Astrocyte (in vitro differentiated cells and primary cell): ENCODE data around the gene HPF1. TPM values are rescaled to one million over a fixed set of nuclear protein-coding genes. Genes with fewer than 3 reads are reported as not detected.

ENCODE experiments used
- DNase-seq: peaks from one replicate; pipeline ENCODE4 v3.0.0-alpha.2; 2010; ENCODE audit warnings: low read depth
- FAIRE-seq: peaks from 2 replicates; lab custom pipeline; 2011; peaks lifted over from hg19 to GRCh38; lab: Jason Lieb, UNC
- H2AFZ ChIP-seq: 2 replicates; pipeline ENCODE4 v1.6.0; 2012; ENCODE audit warnings: low read depth, low read length, inconsistent platforms
- H3K27ac ChIP-seq: 2 replicates; pipeline ENCODE4 v1.5.1; 2011; ENCODE audit warnings: low read depth, low read length, inconsistent platforms
- H3K27me3 ChIP-seq: 2 replicates; pipeline ENCODE4 v1.6.0; 2011; ENCODE audit warnings: low read length, inconsistent platforms; ENCODE audit not compliant: insufficient read depth
- H3K36me3 ChIP-seq: 2 replicates; pipeline ENCODE4 v1.5.1; 2011; ENCODE audit warnings: low read length, inconsistent platforms; ENCODE audit not compliant: insufficient read depth
- H3K4me1 ChIP-seq: 2 replicates; pipeline ENCODE4 v1.5.1; 2011; ENCODE audit warnings: low read length, inconsistent platforms; ENCODE audit not compliant: insufficient read depth
- H3K4me2 ChIP-seq: 2 replicates; pipeline ENCODE4 v1.6.0; 2012; ENCODE audit warnings: low read length, inconsistent platforms
- H3K4me3 ChIP-seq: 2 replicates; pipeline ENCODE4 v1.5.1; 2011; ENCODE audit warnings: low read depth, mild to moderate bottlenecking, low read length, inconsistent platforms; ENCODE audit not compliant: insufficient read depth
- H3K79me2 ChIP-seq: 2 replicates; pipeline ENCODE4 v1.6.0; 2012; ENCODE audit warnings: mild to moderate bottlenecking, low read length, inconsistent platforms; ENCODE audit not compliant: insufficient read depth
- H3K9ac ChIP-seq: 2 replicates; pipeline ENCODE4 v1.6.0; 2012; ENCODE audit warnings: mild to moderate bottlenecking, low read length, inconsistent platforms
- H3K9me3 ChIP-seq: 2 replicates; pipeline ENCODE4 v1.5.1; 2012; ENCODE audit warnings: low read depth, mild to moderate bottlenecking, low read length, inconsistent platforms; ENCODE audit not compliant: insufficient read depth
- H4K20me1 ChIP-seq: 2 replicates; pipeline ENCODE4 v1.6.0; 2012; ENCODE audit warnings: low read length, inconsistent platforms; ENCODE audit not compliant: insufficient read depth
- H3K27ac Mint-ChIP-seq: one replicate; pipeline ENCODE4 v1.8.0; 2021; ENCODE audit warnings: mild to moderate bottlenecking, mixed read lengths; ENCODE audit not compliant: unreplicated experiment
- H3K27me3 Mint-ChIP-seq: one replicate; pipeline ENCODE4 v1.8.0; 2021; ENCODE audit warnings: low read depth, mixed read lengths; ENCODE audit not compliant: unreplicated experiment
- H3K36me3 Mint-ChIP-seq: one replicate; pipeline ENCODE4 v1.8.0; 2021; ENCODE audit warnings: low read depth, mixed read lengths; ENCODE audit not compliant: unreplicated experiment
- H3K4me1 Mint-ChIP-seq: one replicate; pipeline ENCODE4 v1.8.0; 2021; ENCODE audit warnings: low read depth, mixed read lengths; ENCODE audit not compliant: unreplicated experiment
- H3K4me3 Mint-ChIP-seq: one replicate; pipeline ENCODE4 v1.8.0; 2021; ENCODE audit warnings: mild to moderate bottlenecking, moderate library complexity, mixed read lengths; ENCODE audit not compliant: unreplicated experiment
- H3K9me3 Mint-ChIP-seq: one replicate; pipeline ENCODE4 v1.8.0; 2021; ENCODE audit warnings: mild to moderate bottlenecking, mixed read lengths; ENCODE audit not compliant: unreplicated experiment
- CTCF ChIP-seq: IDR thresholded peaks from 2 replicates; pipeline ENCODE4 v1.5.1; 2011; ENCODE audit warnings: low read depth, mild to moderate bottlenecking, inconsistent platforms, low read length, moderate library complexity; ENCODE audit not compliant: insufficient read depth
- EZH2 ChIP-seq: IDR thresholded peaks from 2 replicates; pipeline ENCODE4 v1.6.1; 2012; ENCODE audit warnings: mild to moderate bottlenecking, low read length, inconsistent platforms; ENCODE audit not compliant: insufficient read depth
- total RNA-seq: library from RNA; stranded (reverse); gene quantifications from 2 replicates; pipeline ENCODE4 v1.2.1, GENCODE V29; 2021

Gene HPF1
- total RNA-seq, 1 donor from 2014 or later: 19.7 TPM

GRCh38 chr4:169802873-169803272 lies 45.1 kb upstream of the HPF1 start:
- no peak for TF ChIP-seq EZH2
- no peak for TF ChIP-seq CTCF
- Mint-ChIP-seq H3K9me3 (peaks cover 2% of the 10 kb centered on the region), H3K4me1 (no peaks in the 10 kb centered on the region), H3K27ac (no peak overlapping the region), H3K36me3 (no peaks in the 10 kb centered on the region), H3K4me3 (no peak overlapping the region), H3K27me3 (peaks cover 4% of the 10 kb centered on the region)
- no peak overlapping the region for H3K27ac ChIP-seq
- no peaks in the 10 kb centered on the region for H3K4me1 ChIP-seq
- peaks cover 3% of the 10 kb centered on the region for H3K9me3 ChIP-seq
- H3K27me3 ChIP-seq: no peaks in the 10 kb centered on the region
- H3K4me2 ChIP-seq: no peak overlapping the region
- no peak overlapping the region for H2AFZ ChIP-seq
- FAIRE-seq: no peak
- H3K9ac ChIP-seq: no peak overlapping the region
- H4K20me1 ChIP-seq: no peaks in the 10 kb centered on the region
- no peaks in the 10 kb centered on the region for H3K36me3 ChIP-seq
- no peak for DNase-seq
- H3K79me2 ChIP-seq: no peaks in the 10 kb centered on the region
- H3K4me3 ChIP-seq: no peak overlapping the region

GRCh38 chr4:169800541-169800940 lies 42.8 kb upstream of the HPF1 start:
- Mint-ChIP-seq H3K36me3 (no peaks in the 10 kb centered on the region), H3K4me1 (peaks cover 5% of the 10 kb centered on the region), H3K27me3 (no peaks in the 10 kb centered on the region), H3K27ac (no peak overlapping the region), H3K4me3 (no peak overlapping the region), H3K9me3 (peaks cover 2% of the 10 kb centered on the region)
- Histone ChIP-seq H3K9ac (no peak overlapping the region), H3K27ac (no peak overlapping the region), H3K27me3 (no peaks in the 10 kb centered on the region), H3K4me1 (no peaks in the 10 kb centered on the region), H4K20me1 (no peaks in the 10 kb centered on the region), H3K79me2 (no peaks in the 10 kb centered on the region), H3K4me3 (no peak overlapping the region), H3K4me2 (no peak overlapping the region), H2AFZ (no peak overlapping the region), H3K9me3 (no peaks in the 10 kb centered on the region), H3K36me3 (no peaks in the 10 kb centered on the region)
- DNase-seq (no peak), FAIRE-seq (no peak)
- TF ChIP-seq EZH2 (no peak), CTCF (no peak)

GRCh38 chr4:169799260-169799659 lies 41.5 kb upstream of the HPF1 start:
- no peaks in the 10 kb centered on the region for H3K9me3 ChIP-seq
- no peak overlapping the region for H2AFZ ChIP-seq
- no peak overlapping the region for H3K4me2 ChIP-seq
- no peak overlapping the region for H3K4me3 ChIP-seq
- H3K9ac ChIP-seq: no peak overlapping the region
- no peaks in the 10 kb centered on the region for H3K27me3 Mint-ChIP-seq
- H3K79me2 ChIP-seq: no peaks in the 10 kb centered on the region
- no peaks in the 10 kb centered on the region for H3K36me3 Mint-ChIP-seq
- H3K4me3 Mint-ChIP-seq: no peak overlapping the region
- no peaks in the 10 kb centered on the region for H4K20me1 ChIP-seq
- H3K36me3 ChIP-seq: no peaks in the 10 kb centered on the region
- no peaks in the 10 kb centered on the region for H3K27me3 ChIP-seq
- DNase-seq (no peak), FAIRE-seq (no peak)
- TF ChIP-seq CTCF (no peak), EZH2 (no peak)
- no peak overlapping the region for H3K27ac Mint-ChIP-seq
- peaks cover 8% of the 10 kb centered on the region for H3K4me1 Mint-ChIP-seq
- no peak overlapping the region for H3K27ac ChIP-seq
- peaks cover 2% of the 10 kb centered on the region for H3K9me3 Mint-ChIP-seq
- peaks cover 4% of the 10 kb centered on the region for H3K4me1 ChIP-seq
